SK-N-SH treated with all-trans-retinoic acid at 6 μM for 48 hours (cell line): ENCODE measurements around the gene SMG9.

Source experiments
- ATAC-seq: fragments of 200-7000 bp; cut with Tn5 transposase; 3 replicates; pipeline ENCODE4 v1.9.1; 2020; ENCODE audit warnings: mild to moderate bottlenecking, moderate library complexity
- ARNTL ChIP-seq: fragments of 450-650 bp; formaldehyde crosslinking; IDR thresholded peaks from 2 replicates; pipeline ENCODE4 v1.5.0; 2020; ENCODE audit warnings: low read depth, mild to moderate bottlenecking, moderate library complexity, borderline replicate concordance
- BACH2 ChIP-seq: fragments of 250-450 bp; sonication (Bioruptor Pico); IDR thresholded peaks from 2 replicates; pipeline ENCODE4 v1.9.0; 2021; ENCODE audit warnings: mild to moderate bottlenecking, borderline replicate concordance
- CSDC2 ChIP-seq: fragments of 250-450 bp; sonication (Bioruptor Pico); IDR thresholded peaks from 2 replicates; pipeline ENCODE4 v1.5.0; 2020; ENCODE audit warnings: mild to moderate bottlenecking, moderate library complexity
- GLIS3 ChIP-seq: fragments of 250-450 bp; sonication (Bioruptor Pico); IDR thresholded peaks from 2 replicates; pipeline ENCODE4 v1.5.0; 2020; ENCODE audit warnings: mild to moderate bottlenecking, moderate library complexity
- ISL1 ChIP-seq: fragments of 250-450 bp; sonication (Bioruptor Pico); IDR thresholded peaks from 2 replicates; pipeline ENCODE4 v2.1.2; 2022; ENCODE audit warnings: mild to moderate bottlenecking, moderate library complexity
- OSR1 ChIP-seq: fragments of 250-450 bp; sonication (Bioruptor Pico); IDR thresholded peaks from 2 replicates; pipeline ENCODE4 v1.8.0; 2022; ENCODE audit warnings: moderate library complexity, mild to moderate bottlenecking, inconsistent platforms
- PPARA ChIP-seq: fragments of 250-450 bp; sonication (Bioruptor Pico); IDR thresholded peaks from 2 replicates; pipeline ENCODE4 v1.5.0; 2020; ENCODE audit warnings: mild to moderate bottlenecking, borderline replicate concordance
- RARB ChIP-seq: fragments of 250-450 bp; sonication (Bioruptor Pico); IDR thresholded peaks from 2 replicates; pipeline ENCODE4 v1.8.0; 2021; ENCODE audit warnings: mild to moderate bottlenecking, moderate library complexity
- SNAI2 ChIP-seq: fragments of 250-450 bp; sonication (Bioruptor Pico); IDR thresholded peaks from 2 replicates; pipeline ENCODE4 v1.5.0; 2020; ENCODE audit warnings: mild to moderate bottlenecking, moderate library complexity
- TCF4 ChIP-seq: fragments of 250-450 bp; sonication (Bioruptor Pico); IDR thresholded peaks from 2 replicates; pipeline ENCODE4 v1.8.0; 2021; ENCODE audit warnings: mild to moderate bottlenecking, moderate library complexity, borderline replicate concordance
- TOX ChIP-seq: fragments of 250-450 bp; sonication (Bioruptor Pico); IDR thresholded peaks from 2 replicates; pipeline ENCODE4 v1.8.0; 2021; ENCODE audit warnings: mild to moderate bottlenecking, moderate library complexity, borderline replicate concordance
- ZC3H10 ChIP-seq: fragments of 250-450 bp; sonication (Bioruptor Pico); IDR thresholded peaks from 2 replicates; pipeline ENCODE4 v1.5.1; 2021; ENCODE audit warnings: mild to moderate bottlenecking, moderate library complexity
- ZFP3 ChIP-seq: fragments of 250-450 bp; sonication (Bioruptor Pico); IDR thresholded peaks from 2 replicates; pipeline ENCODE4 v1.5.0; 2020; ENCODE audit warnings: mild to moderate bottlenecking, moderate library complexity
- ZFP30 ChIP-seq: fragments of 450-650 bp; formaldehyde crosslinking; IDR thresholded peaks from 2 replicates; pipeline ENCODE4 v1.5.0; 2022; ENCODE audit warnings: mild to moderate bottlenecking, moderate library complexity
- ZNF565 ChIP-seq: fragments of 450-650 bp; formaldehyde crosslinking; conservative IDR thresholded peaks from 2 replicates; pipeline ENCODE4 v1.5.0; 2020; ENCODE audit warnings: low read depth, mild to moderate bottlenecking, moderate library complexity
- ZNF70 ChIP-seq: fragments of 450-650 bp; formaldehyde crosslinking; IDR thresholded peaks from 2 replicates; pipeline ENCODE4 v1.5.0; 2020; ENCODE audit warnings: mild to moderate bottlenecking, moderate library complexity
- ZNF8 ChIP-seq: fragments of 450-650 bp; formaldehyde crosslinking; IDR thresholded peaks from 2 replicates; pipeline ENCODE4 v1.5.0; 2020; ENCODE audit warnings: mild to moderate bottlenecking, moderate library complexity
- TF ChIP-seq, protein P1 (sequence below): fragments of 250-450 bp; sonication (Bioruptor Pico); IDR thresholded peaks from 2 replicates; pipeline ENCODE4 v1.8.0; 2021; ENCODE audit warnings: low read depth, mild to moderate bottlenecking, moderate library complexity, borderline replicate concordance
- TF ChIP-seq, protein P2 (sequence below): fragments of 250-450 bp; sonication (Bioruptor Pico); IDR thresholded peaks from 2 replicates; pipeline ENCODE4 v1.5.0; 2020; ENCODE audit warnings: mild to moderate bottlenecking, moderate library complexity
- TF ChIP-seq, protein P3 (sequence below): fragments of 250-450 bp; sonication (Bioruptor Pico); IDR thresholded peaks from 2 replicates; pipeline ENCODE4 v1.8.0; 2020; ENCODE audit warnings: mild to moderate bottlenecking, moderate library complexity, borderline replicate concordance
- TF ChIP-seq, protein P4 (sequence below): fragments of 250-450 bp; sonication (Bioruptor Pico); IDR thresholded peaks from 2 replicates; pipeline ENCODE4 v1.5.1; 2020; ENCODE audit warnings: low read depth, mild to moderate bottlenecking, moderate library complexity

SMG9 gene

GRCh38 chr19:43725468-43725867 lies 29.3 kb downstream of the SMG9 start (continued):
- TF ChIP-seq, protein P1, sequence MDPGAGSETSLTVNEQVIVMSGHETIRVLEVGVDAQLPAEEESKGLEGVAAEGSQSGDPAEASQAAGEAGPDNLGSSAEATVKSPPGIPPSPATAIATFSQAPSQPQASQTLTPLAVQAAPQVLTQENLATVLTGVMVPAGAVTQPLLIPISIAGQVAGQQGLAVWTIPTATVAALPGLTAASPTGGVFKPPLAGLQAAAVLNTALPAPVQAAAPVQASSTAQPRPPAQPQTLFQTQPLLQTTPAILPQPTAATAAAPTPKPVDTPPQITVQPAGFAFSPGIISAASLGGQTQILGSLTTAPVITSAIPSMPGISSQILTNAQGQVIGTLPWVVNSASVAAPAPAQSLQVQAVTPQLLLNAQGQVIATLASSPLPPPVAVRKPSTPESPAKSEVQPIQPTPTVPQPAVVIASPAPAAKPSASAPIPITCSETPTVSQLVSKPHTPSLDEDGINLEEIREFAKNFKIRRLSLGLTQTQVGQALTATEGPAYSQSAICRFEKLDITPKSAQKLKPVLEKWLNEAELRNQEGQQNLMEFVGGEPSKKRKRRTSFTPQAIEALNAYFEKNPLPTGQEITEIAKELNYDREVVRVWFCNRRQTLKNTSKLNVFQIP (CRISPR knock-in tag), result no peak

DNA sequence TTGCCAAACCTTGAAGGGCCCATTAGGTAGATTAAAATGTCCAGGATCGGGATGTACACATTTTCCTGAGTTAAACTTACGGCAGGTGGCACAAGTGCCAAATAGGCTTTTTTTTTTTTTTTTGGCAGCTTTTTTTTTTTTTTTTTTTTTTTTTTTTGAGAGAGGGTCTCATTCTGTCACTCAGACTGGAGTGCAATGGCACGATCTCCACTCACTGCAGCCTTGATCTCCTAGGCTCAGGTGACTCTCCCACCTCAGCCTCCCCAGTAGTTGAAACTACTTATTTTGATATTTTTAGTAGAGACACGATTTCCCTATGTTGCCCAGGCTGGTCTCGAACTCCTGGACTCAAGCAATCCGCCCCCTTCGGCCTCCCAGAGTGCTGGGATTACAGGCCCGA lies 29.9 kb downstream of the SMG9 start:
- TF ChIP-seq CSDC2, result no peak
- TF ChIP-seq RARB (CRISPR knock-in tag), result no peak
- no peak for TF ChIP-seq ZFP3
- no peak for TF ChIP-seq ZFP30
- TF ChIP-seq, protein P2, sequence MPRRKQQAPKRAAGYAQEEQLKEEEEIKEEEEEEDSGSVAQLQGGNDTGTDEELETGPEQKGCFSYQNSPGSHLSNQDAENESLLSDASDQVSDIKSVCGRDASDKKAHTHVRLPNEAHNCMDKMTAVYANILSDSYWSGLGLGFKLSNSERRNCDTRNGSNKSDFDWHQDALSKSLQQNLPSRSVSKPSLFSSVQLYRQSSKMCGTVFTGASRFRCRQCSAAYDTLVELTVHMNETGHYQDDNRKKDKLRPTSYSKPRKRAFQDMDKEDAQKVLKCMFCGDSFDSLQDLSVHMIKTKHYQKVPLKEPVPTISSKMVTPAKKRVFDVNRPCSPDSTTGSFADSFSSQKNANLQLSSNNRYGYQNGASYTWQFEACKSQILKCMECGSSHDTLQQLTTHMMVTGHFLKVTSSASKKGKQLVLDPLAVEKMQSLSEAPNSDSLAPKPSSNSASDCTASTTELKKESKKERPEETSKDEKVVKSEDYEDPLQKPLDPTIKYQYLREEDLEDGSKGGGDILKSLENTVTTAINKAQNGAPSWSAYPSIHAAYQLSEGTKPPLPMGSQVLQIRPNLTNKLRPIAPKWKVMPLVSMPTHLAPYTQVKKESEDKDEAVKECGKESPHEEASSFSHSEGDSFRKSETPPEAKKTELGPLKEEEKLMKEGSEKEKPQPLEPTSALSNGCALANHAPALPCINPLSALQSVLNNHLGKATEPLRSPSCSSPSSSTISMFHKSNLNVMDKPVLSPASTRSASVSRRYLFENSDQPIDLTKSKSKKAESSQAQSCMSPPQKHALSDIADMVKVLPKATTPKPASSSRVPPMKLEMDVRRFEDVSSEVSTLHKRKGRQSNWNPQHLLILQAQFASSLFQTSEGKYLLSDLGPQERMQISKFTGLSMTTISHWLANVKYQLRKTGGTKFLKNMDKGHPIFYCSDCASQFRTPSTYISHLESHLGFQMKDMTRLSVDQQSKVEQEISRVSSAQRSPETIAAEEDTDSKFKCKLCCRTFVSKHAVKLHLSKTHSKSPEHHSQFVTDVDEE (CRISPR knock-in tag), result no peak
- TF ChIP-seq TCF4 (CRISPR knock-in tag), result no peak
- TF ChIP-seq, protein P3, sequence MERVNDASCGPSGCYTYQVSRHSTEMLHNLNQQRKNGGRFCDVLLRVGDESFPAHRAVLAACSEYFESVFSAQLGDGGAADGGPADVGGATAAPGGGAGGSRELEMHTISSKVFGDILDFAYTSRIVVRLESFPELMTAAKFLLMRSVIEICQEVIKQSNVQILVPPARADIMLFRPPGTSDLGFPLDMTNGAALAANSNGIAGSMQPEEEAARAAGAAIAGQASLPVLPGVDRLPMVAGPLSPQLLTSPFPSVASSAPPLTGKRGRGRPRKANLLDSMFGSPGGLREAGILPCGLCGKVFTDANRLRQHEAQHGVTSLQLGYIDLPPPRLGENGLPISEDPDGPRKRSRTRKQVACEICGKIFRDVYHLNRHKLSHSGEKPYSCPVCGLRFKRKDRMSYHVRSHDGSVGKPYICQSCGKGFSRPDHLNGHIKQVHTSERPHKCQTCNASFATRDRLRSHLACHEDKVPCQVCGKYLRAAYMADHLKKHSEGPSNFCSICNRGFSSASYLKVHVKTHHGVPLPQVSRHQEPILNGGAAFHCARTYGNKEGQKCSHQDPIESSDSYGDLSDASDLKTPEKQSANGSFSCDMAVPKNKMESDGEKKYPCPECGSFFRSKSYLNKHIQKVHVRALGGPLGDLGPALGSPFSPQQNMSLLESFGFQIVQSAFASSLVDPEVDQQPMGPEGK (CRISPR knock-in tag), result no peak
- no peak for TF ChIP-seq ZNF70 (CRISPR knock-in tag)
- ATAC-seq, result no peak

- peak; percentile 37; the same call in 2 of the 3 replicates for ATAC-seq
- TF ChIP-seq, protein P1 (CRISPR knock-in tag), result no peak
- TF ChIP-seq ARNTL (CRISPR knock-in tag), result no peak
- no peak for TF ChIP-seq ZC3H10
- TF ChIP-seq ZNF565 (CRISPR knock-in tag), result no peak
- TF ChIP-seq ZNF70 (CRISPR knock-in tag), result no peak
- TF ChIP-seq GLIS3, result no peak
- no peak for TF ChIP-seq BACH2 (CRISPR knock-in tag)
- TF ChIP-seq, protein P2 (CRISPR knock-in tag), result no peak
- no peak for TF ChIP-seq ZFP3
- no peak for TF ChIP-seq ZFP30
- no peak for TF ChIP-seq OSR1 (CRISPR knock-in tag)
- no peak for TF ChIP-seq ZNF8 (CRISPR knock-in tag)
Measured at GRCh38 chr19:43723588-43723987, 31.2 kb downstream of the SMG9 start.

GRCh38 chr19:43721469-43722048 lies 33.2 kb downstream of the SMG9 start:
- ATAC-seq, result no peak
- TF ChIP-seq OSR1 (CRISPR knock-in tag) (no peak), ISL1 (no peak), TCF4 (CRISPR knock-in tag) (no peak), CSDC2 (no peak), SNAI2 (CRISPR knock-in tag) (no peak), ZNF565 (CRISPR knock-in tag) (no peak), ARNTL (CRISPR knock-in tag) (no peak), ZC3H10 (no peak), TOX (CRISPR knock-in tag) (no peak), PPARA (CRISPR knock-in tag) (no peak), ZFP3 (no peak), ZFP30 (no peak), ZNF70 (CRISPR knock-in tag) (no peak), BACH2 (CRISPR knock-in tag) (no peak)
- TF ChIP-seq, protein P3 (CRISPR knock-in tag), result no peak
- TF ChIP-seq, protein P4, sequence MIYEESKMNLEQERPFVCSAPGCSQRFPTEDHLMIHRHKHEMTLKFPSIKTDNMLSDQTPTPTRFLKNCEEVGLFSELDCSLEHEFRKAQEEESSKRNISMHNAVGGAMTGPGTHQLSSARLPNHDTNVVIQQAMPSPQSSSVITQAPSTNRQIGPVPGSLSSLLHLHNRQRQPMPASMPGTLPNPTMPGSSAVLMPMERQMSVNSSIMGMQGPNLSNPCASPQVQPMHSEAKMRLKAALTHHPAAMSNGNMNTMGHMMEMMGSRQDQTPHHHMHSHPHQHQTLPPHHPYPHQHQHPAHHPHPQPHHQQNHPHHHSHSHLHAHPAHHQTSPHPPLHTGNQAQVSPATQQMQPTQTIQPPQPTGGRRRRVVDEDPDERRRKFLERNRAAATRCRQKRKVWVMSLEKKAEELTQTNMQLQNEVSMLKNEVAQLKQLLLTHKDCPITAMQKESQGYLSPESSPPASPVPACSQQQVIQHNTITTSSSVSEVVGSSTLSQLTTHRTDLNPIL, result no peak
